ENCODE data around the gene SRSF5.

Gene SRSF5

DNA sequence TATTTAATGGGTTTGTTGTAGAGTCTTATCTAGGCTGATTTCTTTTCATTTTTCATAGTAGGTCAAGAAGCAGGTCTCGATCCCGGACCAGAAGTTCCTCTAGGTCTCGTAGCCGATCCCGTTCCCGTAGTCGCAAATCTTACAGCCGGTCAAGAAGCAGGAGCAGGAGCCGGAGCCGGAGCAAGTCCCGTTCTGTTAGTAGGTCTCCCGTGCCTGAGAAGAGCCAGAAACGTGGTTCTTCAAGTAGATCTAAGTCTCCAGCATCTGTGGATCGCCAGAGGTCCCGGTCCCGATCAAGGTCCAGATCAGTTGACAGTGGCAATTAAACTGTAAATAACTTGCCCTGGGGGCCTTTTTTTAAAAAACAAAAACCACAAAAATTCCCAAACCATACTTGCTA is 4.2 kb downstream of the SRSF5 start:
- no peak for DNase-seq

DNA sequence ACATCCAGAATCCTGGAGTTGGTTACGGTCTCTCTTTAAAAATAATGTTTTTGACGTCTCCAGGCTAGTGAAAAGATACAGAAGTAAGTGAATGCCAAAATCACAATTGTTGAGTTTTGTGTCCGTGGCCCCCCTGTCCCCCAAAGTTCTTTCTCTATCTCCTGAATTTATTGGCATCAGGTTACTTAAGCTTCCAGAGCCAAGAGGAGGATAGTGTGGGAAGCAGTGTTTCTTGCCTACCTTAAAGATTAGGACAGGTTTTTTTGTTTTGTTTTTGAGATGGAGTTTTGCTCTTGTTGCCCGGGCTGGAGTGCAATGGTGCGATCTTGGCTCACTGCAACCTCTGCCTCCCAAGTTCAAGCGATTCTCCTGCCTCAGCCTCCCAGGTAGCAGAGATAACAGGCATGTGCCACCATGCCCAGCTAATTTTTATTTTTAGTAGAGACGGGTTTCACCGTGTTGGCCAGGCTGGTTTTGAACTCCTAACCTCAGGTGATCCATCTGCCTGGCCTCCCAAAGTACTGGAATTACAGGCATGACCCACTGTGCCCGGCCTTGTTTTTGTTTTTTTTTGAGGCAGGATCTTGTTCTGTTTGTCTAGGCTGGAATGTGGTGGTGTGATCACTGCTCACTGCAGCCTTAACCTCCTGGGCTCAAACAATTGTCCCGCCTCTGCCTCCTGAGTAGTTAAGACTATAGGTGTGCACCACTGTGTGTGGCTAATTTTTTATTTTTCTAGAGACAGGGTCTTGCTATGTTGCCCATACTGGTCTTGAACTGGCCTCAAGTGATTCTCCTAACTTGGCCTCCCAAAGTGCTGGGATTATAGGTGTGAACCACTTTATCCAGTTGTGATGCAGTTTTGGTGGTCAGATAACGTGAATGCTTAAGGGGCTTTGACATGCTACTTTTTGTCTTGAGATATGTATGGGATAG is 5.4 kb downstream of the SRSF5 start:
- DNase-seq: no peak

GRCh38 chr14:69773571-69774276 is 6.8 kb downstream of the SRSF5 start:
- DNase-seq: no peak

- no peak for DNase-seq
Measured at GRCh38 chr14:69775012-69775411, 8.1 kb downstream of the SRSF5 start.

DNA sequence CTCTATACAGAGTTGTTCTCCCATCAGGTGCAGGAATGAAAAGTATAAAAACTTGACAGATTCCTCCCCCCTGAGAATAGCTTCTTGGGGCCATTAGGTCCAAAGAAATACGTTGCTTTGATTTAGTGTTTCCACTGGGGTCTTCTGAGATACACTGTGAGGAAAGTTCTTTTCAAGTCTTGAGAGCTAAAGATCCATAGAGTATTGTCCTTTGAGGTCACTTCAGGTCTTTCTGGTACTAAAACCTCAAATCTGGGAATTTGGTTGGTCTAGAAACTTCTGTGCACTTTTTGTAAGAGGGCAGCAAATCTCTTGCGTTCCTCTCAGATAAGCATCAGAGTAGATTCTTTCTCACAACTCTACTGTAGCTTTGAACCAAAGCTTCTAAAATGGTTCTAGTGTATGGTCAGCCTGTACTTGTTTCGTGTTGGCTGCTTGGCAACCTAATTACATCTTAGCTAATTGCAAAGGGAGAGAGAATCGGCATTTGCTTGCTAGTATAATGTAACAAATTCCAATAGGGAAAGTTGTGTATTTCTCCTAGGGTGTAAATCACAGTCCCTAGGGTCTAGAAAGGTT is 10.0 kb downstream of the SRSF5 start:
- DNase-seq: no peak

GRCh38 chr14:69779088-69779487 is 12.1 kb downstream of the SRSF5 start:
- no peak for DNase-seq

DNA sequence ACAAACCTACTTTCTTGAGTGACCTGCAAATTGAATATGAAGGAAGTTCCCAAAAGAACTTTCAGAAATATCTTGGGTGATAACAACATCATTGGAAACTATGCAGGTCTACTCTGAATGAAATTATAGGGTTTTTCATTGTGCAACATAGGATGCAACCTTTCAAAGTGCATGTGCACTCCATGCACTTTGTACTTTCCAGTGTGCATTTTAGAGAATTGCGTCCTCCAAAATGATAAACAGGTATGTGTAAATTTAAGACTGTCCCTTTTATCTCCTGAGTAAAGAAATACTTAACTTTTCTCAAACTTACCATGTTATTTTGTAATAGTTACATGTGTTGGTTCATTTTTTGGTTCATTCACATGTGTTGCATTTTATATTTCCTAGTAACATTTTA is 13.2 kb downstream of the SRSF5 start:
- no peak for DNase-seq

DNA sequence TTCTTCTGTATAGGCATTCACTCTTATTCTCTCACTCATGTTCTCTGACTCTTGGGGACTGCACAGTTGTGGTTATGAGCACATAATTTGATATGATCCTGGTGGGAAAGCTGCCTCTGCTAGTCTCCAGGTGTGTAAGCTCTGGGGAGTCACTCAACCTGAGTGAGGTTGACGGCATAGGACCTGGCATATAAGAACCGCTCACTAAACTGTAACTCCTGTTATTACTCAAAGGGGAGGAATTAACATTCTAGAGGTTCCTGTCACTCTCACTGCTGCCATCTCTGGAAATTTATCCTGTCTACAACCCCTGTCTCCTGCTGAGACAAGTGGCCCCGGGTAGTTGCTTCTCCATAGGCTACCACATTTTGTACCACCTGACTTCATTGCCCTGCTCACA is 14.0 kb downstream of the SRSF5 start:
- DNase-seq: no peak

DNA sequence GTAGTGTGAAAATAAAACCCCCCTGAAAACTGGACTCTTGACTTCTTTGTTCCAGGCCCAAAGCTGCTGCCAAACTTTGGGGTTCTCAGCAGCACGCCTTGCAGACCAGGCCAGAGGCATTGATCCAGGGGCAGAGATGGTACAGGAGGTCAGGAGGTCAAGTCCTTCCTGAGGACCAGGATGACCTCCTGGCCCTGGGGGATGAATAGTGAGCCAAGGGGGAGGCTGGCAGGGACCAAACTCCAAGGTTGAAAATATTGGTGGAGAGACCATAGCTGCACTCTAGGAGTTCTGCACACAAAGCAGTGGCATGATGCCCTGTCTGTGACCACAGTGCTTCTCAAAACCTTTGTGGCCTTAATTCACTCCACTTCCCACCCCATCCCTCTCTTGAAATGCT is 18.0 kb downstream of the SRSF5 start:
- DNase-seq: no peak

DNA sequence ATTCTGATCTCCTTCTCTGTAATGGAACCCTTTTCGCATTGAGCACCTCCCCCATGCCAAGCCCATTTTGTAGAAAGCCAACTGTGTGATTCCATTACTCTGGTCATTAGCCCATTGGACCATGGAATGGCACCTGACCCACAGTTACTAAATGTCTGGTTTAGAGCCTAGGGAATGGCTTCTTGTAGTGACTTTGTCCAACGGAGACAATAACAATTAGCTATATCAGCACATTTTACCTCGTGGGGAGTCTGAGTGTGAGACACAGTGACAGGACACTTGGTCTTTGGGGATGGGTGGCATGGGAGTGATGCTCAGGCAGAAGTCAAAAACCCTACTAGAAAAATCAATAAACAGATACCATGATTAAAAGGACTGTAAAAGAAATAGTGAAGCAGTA is 19.7 kb downstream of the SRSF5 start:
- DNase-seq: no peak

GRCh38 chr14:69789118-69789640 is 22.2 kb downstream of the SRSF5 start:
- no peak for DNase-seq

DNA sequence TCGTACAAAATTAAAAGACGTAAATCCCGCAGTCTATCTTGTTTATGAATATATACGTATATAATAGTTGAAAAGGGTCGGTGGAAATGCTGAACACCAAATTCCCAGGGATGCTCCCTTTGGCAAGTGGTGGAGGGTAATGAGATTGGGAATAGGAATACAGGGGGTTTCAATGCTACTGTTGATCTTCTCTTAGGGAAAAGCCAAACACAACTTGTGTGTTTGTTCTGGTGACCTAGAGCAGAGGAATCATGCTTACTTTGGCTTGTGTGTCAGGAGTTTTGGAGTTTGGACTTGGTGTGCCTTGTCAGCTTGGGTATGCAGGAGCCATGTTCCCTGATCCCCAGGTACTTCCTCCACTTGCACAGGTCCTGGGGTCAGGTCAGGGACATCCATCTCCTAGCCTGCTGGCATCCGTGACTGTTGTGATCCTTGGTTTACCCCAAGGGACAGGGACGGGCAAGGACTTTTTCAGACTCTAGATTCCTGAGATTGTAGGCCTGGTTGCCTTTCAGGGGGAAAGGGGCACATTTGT is 26.0 kb downstream of the SRSF5 start:
- no peak for DNase-seq

DNA sequence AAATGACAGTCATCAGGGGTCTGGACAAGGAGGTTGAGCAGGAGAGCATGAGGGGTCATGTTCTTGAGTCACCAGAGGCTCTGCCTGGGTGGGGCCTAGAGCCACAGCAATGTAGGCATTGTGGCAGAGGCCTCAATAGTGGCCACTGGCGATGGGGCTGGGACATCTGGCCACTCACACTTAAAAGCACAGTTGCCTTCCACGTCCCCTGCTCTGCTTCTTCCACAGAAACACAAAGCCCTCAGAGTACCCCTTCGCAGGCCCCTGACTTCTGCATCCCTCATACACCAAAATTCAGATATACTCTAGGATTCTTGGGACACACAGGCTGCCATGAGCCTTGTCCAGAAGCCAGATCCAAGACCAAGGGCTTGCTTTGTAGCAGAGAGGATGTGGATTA is 27.8 kb downstream of the SRSF5 start:
- DNase-seq: no peak

GRCh38 chr14:69795691-69796090 is 28.7 kb downstream of the SRSF5 start:
- no peak for DNase-seq

DNA sequence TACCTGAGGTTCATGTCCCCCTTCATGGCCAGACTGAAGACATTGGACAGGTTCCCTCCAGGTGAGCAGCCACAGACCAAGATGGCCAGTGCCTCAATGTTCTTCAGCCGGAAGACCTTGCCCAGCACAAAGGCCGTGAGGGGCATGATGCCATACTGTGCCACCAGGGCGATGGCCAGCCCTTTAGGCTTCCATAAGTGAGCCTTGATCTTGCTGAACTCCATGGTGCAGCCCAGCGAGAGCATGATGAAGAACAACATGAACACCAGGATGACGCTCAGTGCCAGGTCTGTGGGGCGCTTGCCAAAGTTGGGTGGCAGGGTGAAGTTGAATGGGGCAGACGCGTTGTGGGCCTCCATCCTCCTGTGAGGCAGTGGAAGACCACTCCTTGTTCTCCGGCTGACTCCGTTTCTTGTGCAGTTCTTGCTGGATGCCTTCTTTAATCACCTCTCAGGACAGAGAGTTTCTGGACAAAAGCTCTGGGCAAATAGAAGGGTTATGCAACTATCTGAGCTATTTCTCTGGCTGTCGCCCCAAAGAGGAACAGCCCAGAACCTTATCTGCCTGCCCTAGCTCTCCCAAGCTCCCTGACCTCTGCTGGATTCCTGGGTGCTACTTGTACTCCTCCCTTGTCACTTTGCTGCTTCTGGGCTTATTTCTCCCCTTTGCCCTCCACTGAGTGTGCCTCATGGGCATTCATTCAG is 30.0 kb downstream of the SRSF5 start, which contains the start of gene SLC10A1:
Gene SLC10A1, minus strand, starts transcription at position 445 of the 704 bp plus-strand sequence. Its CDS starts 86 bp downstream, at position 359.
- DNase-seq: no peak

- no peak for DNase-seq
Measured at GRCh38 chr14:69797573-69798338, 30.8 kb downstream of the SRSF5 start.

- DNase-seq: no peak
Measured at GRCh38 chr14:69798339-69798735, 31.4 kb downstream of the SRSF5 start.

- no peak for DNase-seq
Measured at GRCh38 chr14:69803753-69804152, 36.8 kb downstream of the SRSF5 start.

DNA sequence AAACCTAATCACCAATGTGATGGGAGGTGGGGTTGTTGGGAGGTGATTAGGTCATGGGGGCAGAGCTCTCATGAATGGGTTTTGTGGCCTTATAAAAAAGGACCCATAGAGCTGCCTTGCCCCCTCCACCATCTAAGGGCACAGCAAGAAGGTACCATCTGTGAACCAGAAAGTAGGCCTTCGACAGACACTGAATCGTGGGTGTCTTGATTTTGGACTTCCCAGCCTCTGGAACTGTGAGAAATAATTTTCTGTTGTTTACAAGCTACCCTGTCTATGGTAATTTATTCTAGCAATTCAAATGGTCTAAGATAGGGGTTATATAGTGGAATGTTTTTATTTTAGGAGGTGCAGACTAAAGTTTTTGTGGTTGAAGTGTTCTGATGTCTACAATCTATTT is 38.0 kb downstream of the SRSF5 start:
- DNase-seq: no peak

DNA sequence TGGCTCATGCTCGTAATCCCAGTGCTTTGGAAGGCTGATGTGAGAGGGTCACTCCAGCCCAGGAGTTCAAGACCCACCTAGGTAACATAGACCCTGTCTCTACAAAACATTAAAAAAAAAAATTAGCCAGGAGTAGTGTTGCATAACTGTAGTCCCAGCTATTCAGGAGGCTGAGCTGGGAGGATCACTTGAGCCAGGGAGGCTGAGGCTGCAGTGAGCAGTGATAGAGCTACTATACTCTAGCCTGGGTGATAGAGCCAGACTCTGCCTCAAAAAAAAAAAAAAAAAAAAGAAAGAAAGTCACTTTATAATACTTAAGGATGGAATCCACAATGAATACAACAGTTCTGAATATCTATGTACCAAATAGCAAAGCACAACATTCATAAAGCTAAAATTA is 40.2 kb downstream of the SRSF5 start:
- no peak for DNase-seq

- DNase-seq: no peak
Measured at GRCh38 chr14:69808919-69809808, 42.2 kb downstream of the SRSF5 start.
